ENCODE data around the gene CD163.

DNA sequence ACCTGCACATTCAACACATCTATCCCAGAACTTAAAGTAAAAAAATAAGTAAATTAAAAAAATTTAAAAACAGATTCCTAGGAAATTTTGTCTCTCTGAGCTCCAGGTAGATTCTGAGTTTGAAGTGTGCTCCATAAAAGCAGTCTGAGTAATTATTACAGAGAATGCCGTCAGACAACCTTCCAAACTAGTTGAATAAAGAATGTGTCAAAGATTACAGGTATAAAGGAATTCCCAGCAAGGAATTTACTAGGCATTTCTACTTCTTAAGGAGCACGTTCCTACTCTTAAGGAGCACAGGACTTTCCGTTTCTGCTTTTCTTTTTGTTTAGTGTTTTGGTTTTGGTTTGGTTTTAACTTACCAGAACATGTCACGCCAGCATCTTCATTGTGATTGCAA, 7.1 kb downstream of the CD163 start:
- TF ChIP-seq EZH2phosphoT487 (IDR thresholded peaks at IDR 0.05; ENCODE audit: insufficient read depth, low read depth) (no peak), EZH2 (IDR thresholded peaks at IDR 0.05; ENCODE audit: insufficient read depth, poor library complexity, severe bottlenecking) (no peak)

Measured in GM23248 (cell line).